ENCODE results near the gene EMC8. TPM values are rescaled to one million over a fixed set of nuclear protein-coding genes. Genes with fewer than 3 reads are reported as not detected.

EMC8 gene
- total and polyA plus RNA-seq, 2 donors (not counting 1 experiment from before 2014, with no cell fraction given): 22.1 to 33.1 TPM

DNA sequence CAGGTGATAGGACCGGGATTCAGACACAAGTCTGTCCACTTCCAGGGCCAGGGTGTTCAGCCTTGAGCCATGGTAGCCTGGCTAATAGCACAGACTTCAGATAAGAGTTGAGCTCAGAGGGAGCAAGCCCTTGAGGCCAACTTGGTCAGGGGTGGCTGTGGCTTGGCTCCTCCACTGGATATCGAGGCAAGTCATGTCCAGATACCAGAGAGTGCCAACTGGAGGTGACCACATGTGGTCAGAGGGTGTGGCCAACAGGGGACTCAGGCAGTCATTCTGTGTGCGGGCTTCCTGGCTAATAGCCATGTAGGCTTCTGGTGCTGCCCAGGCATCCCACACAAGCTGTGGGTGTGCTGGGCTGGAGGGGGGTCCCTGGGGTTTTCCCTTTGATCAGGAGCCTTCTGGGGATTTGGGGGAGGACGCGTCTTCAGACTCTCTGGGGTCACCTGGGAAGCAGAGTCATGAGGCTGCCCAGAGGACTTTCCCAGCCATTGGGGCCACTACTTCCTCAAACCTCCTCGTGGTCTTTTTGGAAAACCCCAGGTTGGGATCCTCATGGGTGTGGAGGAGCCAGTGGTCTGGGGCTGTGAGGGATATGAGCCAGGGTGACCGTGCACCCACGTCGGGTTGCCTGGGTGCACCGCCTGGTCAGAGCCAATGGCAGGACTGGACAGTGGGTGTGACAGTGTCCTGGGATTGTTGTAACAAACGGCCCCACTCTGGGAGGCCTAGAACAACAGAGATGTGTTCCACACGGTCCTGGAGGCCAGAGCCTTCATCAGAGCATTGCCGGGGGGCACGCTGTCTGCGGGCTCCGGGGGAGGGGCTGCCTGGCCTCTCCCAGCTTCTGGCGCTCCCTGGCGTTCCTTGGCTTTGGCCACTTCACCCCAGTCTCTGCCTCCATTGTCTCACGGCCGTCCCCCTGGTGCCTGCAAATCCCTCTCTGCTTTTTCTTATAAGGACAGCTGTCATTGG, 25.1 kb upstream of the EMC8 start:
- Mint-ChIP-seq H3K4me3 (no peak overlapping the region), H3K4me1 (peaks cover 44% of the 10 kb centered on the region), H3K9me3 (ENCODE audit: insufficient read depth) (peaks cover 6% of the 10 kb centered on the region), H3K27ac (peak overlapping the region; percentile 10), H3K27me3 (no peaks in the 10 kb centered on the region)
- Histone ChIP-seq H3K9me3 (ENCODE audit: control extremely low read depth in 1 of 3, control insufficient read depth in 2 of 3, insufficient read depth in 1 of 3, low read length in 2 of 3) (peaks cover 0 to 31% (median 6%) of the 10 kb centered on the region in 3 donors), H3K4me3 (ENCODE audit: control extremely low read depth in 1 of 5, extremely low read depth in 1 of 5, insufficient read depth in 1 of 5, low read depth in 2 of 5, low read length in 4 of 5) (no peak overlapping the region), H3K27ac (ENCODE audit: low read length in 2 of 2) (no peak overlapping the region), H3K27me3 (replicated peaks in 1 of 4; ENCODE audit: control extremely low read depth in 1 of 4, control insufficient read depth in 3 of 4, insufficient read depth in 4 of 4, low read length in 3 of 4) (no peaks in the 10 kb centered on the region), H3K4me2 (replicated peaks; ENCODE audit: low read depth, low read length, poor library complexity, severe bottlenecking) (no peak overlapping the region), H3K4me1 (ENCODE audit: control insufficient read depth in 2 of 2, insufficient read depth in 2 of 2, low read length in 2 of 2) (peaks cover 20 to 39% of the 10 kb centered on the region in 2 donors), H3K79me2 (ENCODE audit: control insufficient read depth, insufficient read depth, low read length) (peaks cover 6% of the 10 kb centered on the region), H3K9ac (ENCODE audit: low read length) (no peak overlapping the region), H2AFZ (ENCODE audit: insufficient read depth, low read depth, low read length, poor library complexity, severe bottlenecking) (no peak overlapping the region), H4K20me1 (ENCODE audit: control insufficient read depth, insufficient read depth, low read length, poor library complexity, severe bottlenecking) (no peaks in the 10 kb centered on the region), H3K36me3 (replicated peaks in 1 of 2; ENCODE audit: control extremely low read depth in 1 of 2, control insufficient read depth in 1 of 2, extremely low read depth in 1 of 2, insufficient read depth in 2 of 2, low read length in 1 of 2) (no peaks in the 10 kb centered on the region)
- DNase-seq (peak; percentile 50), ATAC-seq (ENCODE audit: low read depth) (no peak)
- ChIA-PET CTCF (interaction anchor here (0.8 to 9.3 kb wide), 5 partner anchors 73 to 191 kb away, joined by 4 to 433 read pairs (median 8); partner anchors contain the start of gene IRF8), POLR2A (no interaction called here)
- intact Hi-C loops (cut with micrococcal nuclease): no loop called here
- 89% methylated on average over 17 of the region's 20 CpGs for WGBS (ENCODE audit: insufficient coverage)
- TF ChIP-seq EZH2 (IDR thresholded peaks at IDR 0.05; ENCODE audit: borderline replicate concordance, insufficient read depth, low read depth, low read length, poor library complexity, severe bottlenecking): no peak
- TF ChIP-seq, protein P1, sequence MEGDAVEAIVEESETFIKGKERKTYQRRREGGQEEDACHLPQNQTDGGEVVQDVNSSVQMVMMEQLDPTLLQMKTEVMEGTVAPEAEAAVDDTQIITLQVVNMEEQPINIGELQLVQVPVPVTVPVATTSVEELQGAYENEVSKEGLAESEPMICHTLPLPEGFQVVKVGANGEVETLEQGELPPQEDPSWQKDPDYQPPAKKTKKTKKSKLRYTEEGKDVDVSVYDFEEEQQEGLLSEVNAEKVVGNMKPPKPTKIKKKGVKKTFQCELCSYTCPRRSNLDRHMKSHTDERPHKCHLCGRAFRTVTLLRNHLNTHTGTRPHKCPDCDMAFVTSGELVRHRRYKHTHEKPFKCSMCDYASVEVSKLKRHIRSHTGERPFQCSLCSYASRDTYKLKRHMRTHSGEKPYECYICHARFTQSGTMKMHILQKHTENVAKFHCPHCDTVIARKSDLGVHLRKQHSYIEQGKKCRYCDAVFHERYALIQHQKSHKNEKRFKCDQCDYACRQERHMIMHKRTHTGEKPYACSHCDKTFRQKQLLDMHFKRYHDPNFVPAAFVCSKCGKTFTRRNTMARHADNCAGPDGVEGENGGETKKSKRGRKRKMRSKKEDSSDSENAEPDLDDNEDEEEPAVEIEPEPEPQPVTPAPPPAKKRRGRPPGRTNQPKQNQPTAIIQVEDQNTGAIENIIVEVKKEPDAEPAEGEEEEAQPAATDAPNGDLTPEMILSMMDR (IDR thresholded peaks at IDR 0.05): no peak
